ENCODE data around the gene AZU1. TPM values are rescaled to one million over a fixed set of nuclear protein-coding genes. Genes with fewer than 3 reads are reported as not detected.
"Not testable (repeated sequence)": the region's sequence is repeated elsewhere in the genome, so short reads cannot be mapped to it uniquely, and the experiment has no call there.

Gene AZU1
- total RNA-seq, 1 donor from 2014 or later: 1.9 TPM

GRCh38 chr19:821231-821824, 6.3 kb upstream of the AZU1 start:
- intact Hi-C loops (cut with DNase I): no loop called here
- no peak for DNase-seq (ENCODE audit: low spot score)
- ATAC-seq: no peak

- ATAC-seq (no peak), DNase-seq (ENCODE audit: low spot score) (no peak)
- intact Hi-C loops (cut with DNase I): no loop called here
Measured at GRCh38 chr19:821825-822503, 5.7 kb upstream of the AZU1 start, which contains the start of gene PLPPR3. Gene PLPPR3 (minus strand): TSS chr19:821955. CDS start chr19:821559, 396 bp downstream.

GRCh38 chr19:823565-824121, 4.0 kb upstream of the AZU1 start:
- ATAC-seq (no peak), DNase-seq (ENCODE audit: low spot score) (no peak)
- intact Hi-C loops (cut with DNase I): no loop called here

- ATAC-seq: peak; percentile 27
- intact Hi-C loops (cut with DNase I): no loop called here
- no peak for DNase-seq (ENCODE audit: low spot score)
Measured at GRCh38 chr19:824885-825284, 2.8 kb upstream of the AZU1 start.

- DNase-seq (ENCODE audit: low spot score): no peak
- intact Hi-C loops (cut with DNase I): no loop called here
- ATAC-seq: no peak
Measured at GRCh38 chr19:825897-826644, 1.6 kb upstream of the AZU1 start.

- ATAC-seq: no peak
- DNase-seq (ENCODE audit: low spot score): no peak
- intact Hi-C loops (cut with DNase I): no loop called here
Measured at GRCh38 chr19:827314-827709, 325 bp upstream of the AZU1 start.

GRCh38 chr19:829129-829758, 1.6 kb downstream of the AZU1 start:
- ATAC-seq (no peak), DNase-seq (ENCODE audit: low spot score) (no peak)
- intact Hi-C loops (cut with DNase I): no loop called here

- no peak for DNase-seq (ENCODE audit: low spot score)
- peak; percentile 18 for ATAC-seq
- intact Hi-C loops (cut with DNase I): no loop called here
Measured at GRCh38 chr19:831407-832369, 4.1 kb downstream of the AZU1 start.

GRCh38 chr19:834216-834615, 6.6 kb downstream of the AZU1 start:
- no peak for ATAC-seq
- DNase-seq (ENCODE audit: low spot score): no peak
- intact Hi-C loops (cut with DNase I): no loop called here

- intact Hi-C loops (cut with DNase I): no loop called here
- peak; percentile 61 for ATAC-seq
- DNase-seq (ENCODE audit: low spot score): no peak
Measured at GRCh38 chr19:835210-835810, 7.7 kb downstream of the AZU1 start.

GRCh38 chr19:840519-841206, 13.0 kb downstream of the AZU1 start, which contains the start of gene PRTN3:
Gene PRTN3 (plus strand): TSS chr19:840999. CDS start chr19:841009, 10 bp downstream.
- intact Hi-C loops (cut with DNase I): no loop called here
- DNase-seq (ENCODE audit: low spot score) (no peak), ATAC-seq (no peak)

GRCh38 chr19:842802-843179, 15.2 kb downstream of the AZU1 start:
- ATAC-seq; DNase-seq (ENCODE audit: low spot score); intact Hi-C loops (cut with DNase I): not testable (repeated sequence)

GRCh38 chr19:843180-843835, 15.7 kb downstream of the AZU1 start:
- DNase-seq (ENCODE audit: low spot score) (peak; percentile 72), ATAC-seq (peak; percentile 40)
- intact Hi-C loops (cut with DNase I): no loop called here

- intact Hi-C loops (cut with DNase I): no loop called here
- no peak for ATAC-seq
- DNase-seq (ENCODE audit: low spot score): no peak
Measured at GRCh38 chr19:843836-844545, 16.4 kb downstream of the AZU1 start.

GRCh38 chr19:844546-844971, 16.9 kb downstream of the AZU1 start:
- intact Hi-C loops (cut with DNase I): no loop called here
- ATAC-seq: peak; percentile 31
- no peak for DNase-seq (ENCODE audit: low spot score)

All from sciatic nerve (tissue), 2 donors.